K562 (cell line): Measurements from ENCODE around the gene SLC30A3. TPM values are rescaled to one million over a fixed set of nuclear protein-coding genes. Genes with fewer than 3 reads are reported as not detected.

Experiments
- EP400 ChIP-seq: fragments of 450-650 bp; IDR thresholded peaks from 2 replicates; pipeline ENCODE4 v1.6.1; 2017; ENCODE audit warnings: antibody characterized with exemption, mild to moderate bottlenecking, moderate library complexity
- MAZ ChIP-seq, 2 experiments: fragments of 450-650 bp in 1 of 2; sonication (generic) in 1 of 2; formaldehyde crosslinking; IDR thresholded peaks in 1 of 2; conservative IDR thresholded peaks in 1 of 2; 2 replicates each; pipeline versions ENCODE4 v1.4.0 to v1.5.0; 2020; ENCODE audit warnings: mild to moderate bottlenecking in 1 of 2, missing genetic modification reagents in 1 of 2
- RNF219 ChIP-seq: fragments of 250-450 bp; sonication (Bioruptor Pico); IDR thresholded peaks from 2 replicates; pipeline ENCODE4 v1.5.0; 2022; ENCODE audit warnings: mild to moderate bottlenecking
- SRSF1 ChIP-seq: fragments of 200-400 bp; formaldehyde crosslinking; IDR thresholded peaks from 2 replicates; pipeline ENCODE4 v1.6.1; 2017; ENCODE audit warnings: mild to moderate bottlenecking, low read depth, low read length, moderate library complexity
- THAP12 ChIP-seq: fragments of 250-450 bp; sonication (Bioruptor Pico); IDR thresholded peaks from 2 replicates; pipeline ENCODE4 v1.9.0; 2021; ENCODE audit warnings: mild to moderate bottlenecking, inconsistent platforms
- THRB ChIP-seq: fragments of 450-650 bp; formaldehyde crosslinking; conservative IDR thresholded peaks from 2 replicates; pipeline ENCODE4 v1.4.0; 2022; ENCODE audit warnings: mild to moderate bottlenecking, missing genetic modification characterization
- ZNF592 ChIP-seq: fragments of 450-650 bp; IDR thresholded peaks from 2 replicates; pipeline ENCODE4 v1.6.1; 2017; ENCODE audit warnings: antibody characterized with exemption, mild to moderate bottlenecking
- polyA plus RNA-seq, 8 experiments: library from polyadenylated mRNA; depleted of rRNA in 4 of 8; stranded (reverse) in 5 of 8; unstranded in 3 of 8; fragments of >200 nt; fragmentation: Nextera tagmentation in 2 of 8; fragmentation: Illumina TruSeq in 1 of 8; extraction: Ambion mirVana in 2 of 8; extraction: Trizol in 1 of 8; gene quantifications; 2 replicates each; pipeline versions ENCODE4 v1.2.1 to v1.2.3, GENCODE V29; 2011 to 2014; ENCODE audit warnings: inconsistent platforms in 1 of 8, missing spikeins in 1 of 8
- total RNA-seq, 7 experiments: library from RNA; depleted of rRNA in 6 of 7; stranded (reverse); fragments of >200 nt in 6 of 7; fragmentation: Illumina TruSeq in 2 of 7; extraction: Trizol in 2 of 7; gene quantifications; 2 replicates each; pipeline versions ENCODE4 v1.2.1 to v1.2.3, GENCODE V29; 2011 to 2021; ENCODE audit warnings: low replicate concordance in 1 of 7

Gene SLC30A3
- total and polyA plus RNA-seq, 9 of the 15 experiments (the other 6 are each of a cell fraction or from before 2014, with no cell fraction given): 0.03 to 2.7 (median 0.89) TPM; not detected in 1

- no peak for TF ChIP-seq THAP12 (CRISPR knock-in tag)
- TF ChIP-seq EP400: no peak
- TF ChIP-seq RNF219: no peak
- TF ChIP-seq MAZ (CRISPR knock-in tag; conservative IDR thresholded peaks at IDR 0.05 in 1 of 2, IDR thresholded peaks at IDR 0.05 in 1 of 2): no peak
- TF ChIP-seq SRSF1: no peak
- no peak for TF ChIP-seq THRB (CRISPR knock-in tag)
- no peak for TF ChIP-seq ZNF592
- TF ChIP-seq, all 486 proteins: peak for 0
Measured at GRCh38 chr2:27236626-27237025, 26.2 kb downstream of the SLC30A3 start (continued).
